Measurements from ENCODE around the gene APOB. TPM values are rescaled to one million over a fixed set of nuclear protein-coding genes. Genes with fewer than 3 reads are reported as not detected.

The APOB gene
- total RNA-seq, 1 experiment from 2014 or later = 234 TPM

- Mint-ChIP-seq H3K27me3 (ENCODE audit: insufficient read depth, unreplicated experiment) (no peaks in the 10 kb centered on the region), H3K27ac (ENCODE audit: unreplicated experiment) (no peak overlapping the region), H3K9me3 (ENCODE audit: unreplicated experiment) (no peaks in the 10 kb centered on the region), H3K4me1 (ENCODE audit: low read depth, unreplicated experiment) (no peaks in the 10 kb centered on the region), H3K36me3 (ENCODE audit: insufficient read depth, unreplicated experiment) (peaks cover 88% of the 10 kb centered on the region), H3K4me3 (ENCODE audit: unreplicated experiment) (no peak overlapping the region)
- no peaks in the 10 kb centered on the region for H3K4me1 ChIP-seq
- no peaks in the 10 kb centered on the region for H3K27me3 ChIP-seq (replicated peaks; ENCODE audit: control insufficient read depth, insufficient read depth, low read length)
- DNase-seq = no peak
- H3K36me3 ChIP-seq (ENCODE audit: control insufficient read depth, insufficient read depth, low read length) = peaks cover 16% of the 10 kb centered on the region
- no peak for TF ChIP-seq CTCF (IDR thresholded peaks at IDR 0.05; ENCODE audit: insufficient read depth in 1 of 2, low read depth in 1 of 2, low read length in 1 of 2, severe bottlenecking in 1 of 2, unreplicated experiment in 1 of 2)
- POLR2A ChIA-PET = no interaction called here
- H3K4me3 ChIP-seq (ENCODE audit: low read depth, low read length) = no peak overlapping the region
- CTCF ChIA-PET = no interaction called here
- no TSS peak for BruUV-seq (replicated peaks)
- H3K9me3 ChIP-seq = no peaks in the 10 kb centered on the region
- intact Hi-C loops (cut with micrococcal nuclease; ENCODE audit: unreplicated experiment) = no loop called here
These were observed 8.9 kb downstream of the APOB start for GRCh38 chr2:21034972-21035279.

- H3K4me1 ChIP-seq = no peaks in the 10 kb centered on the region
- Mint-ChIP-seq H3K4me3 (ENCODE audit: unreplicated experiment) (no peak overlapping the region), H3K9me3 (ENCODE audit: unreplicated experiment) (no peaks in the 10 kb centered on the region), H3K27me3 (ENCODE audit: insufficient read depth, unreplicated experiment) (no peaks in the 10 kb centered on the region), H3K36me3 (ENCODE audit: insufficient read depth, unreplicated experiment) (peaks cover 88% of the 10 kb centered on the region), H3K4me1 (ENCODE audit: low read depth, unreplicated experiment) (no peaks in the 10 kb centered on the region), H3K27ac (ENCODE audit: unreplicated experiment) (no peak overlapping the region)
- no peaks in the 10 kb centered on the region for H3K27me3 ChIP-seq (replicated peaks; ENCODE audit: control insufficient read depth, insufficient read depth, low read length)
- no peaks in the 10 kb centered on the region for H3K9me3 ChIP-seq
- H3K36me3 ChIP-seq (ENCODE audit: control insufficient read depth, insufficient read depth, low read length) = peaks cover 19% of the 10 kb centered on the region
- no TSS peak for BruUV-seq (replicated peaks)
- DNase-seq = no peak
- H3K4me3 ChIP-seq (ENCODE audit: low read depth, low read length) = no peak overlapping the region
- ChIA-PET CTCF (no interaction called here), POLR2A (interaction anchor here (0.7 kb wide), 1 partner anchor 131 kb away, joined by 3 read pairs; no protein-coding TSS in a partner anchor)
- no peak for TF ChIP-seq CTCF (IDR thresholded peaks at IDR 0.05; ENCODE audit: insufficient read depth in 1 of 2, low read depth in 1 of 2, low read length in 1 of 2, severe bottlenecking in 1 of 2, unreplicated experiment in 1 of 2)
- intact Hi-C loops (cut with micrococcal nuclease; ENCODE audit: unreplicated experiment) = no loop called here
These were observed 9.5 kb downstream of the APOB start for GRCh38 chr2:21034156-21034971.

- no TSS peak for BruUV-seq (replicated peaks)
- no peaks in the 10 kb centered on the region for H3K27me3 Mint-ChIP-seq (ENCODE audit: insufficient read depth, unreplicated experiment)
These were observed 10.4 kb downstream of the APOB start for GRCh38 chr2:21033237-21034155.

More at GRCh38 chr2:21033237-21034155, 10.4 kb downstream of the APOB start:
- Mint-ChIP-seq H3K36me3 (ENCODE audit: insufficient read depth, unreplicated experiment) (peaks cover 88% of the 10 kb centered on the region), H3K4me3 (ENCODE audit: unreplicated experiment) (no peak overlapping the region), H3K9me3 (ENCODE audit: unreplicated experiment) (no peaks in the 10 kb centered on the region), H3K4me1 (ENCODE audit: low read depth, unreplicated experiment) (no peaks in the 10 kb centered on the region), H3K27ac (ENCODE audit: unreplicated experiment) (no peak overlapping the region)
- no peak for DNase-seq
- POLR2A ChIA-PET = interaction anchor here (0.7 kb wide), 1 partner anchor 132 kb away, joined by 3 read pairs; no protein-coding TSS in a partner anchor
- Histone ChIP-seq H3K4me3 (ENCODE audit: low read depth, low read length) (no peak overlapping the region), H3K9me3 (no peaks in the 10 kb centered on the region), H3K4me1 (no peaks in the 10 kb centered on the region), H3K36me3 (ENCODE audit: control insufficient read depth, insufficient read depth, low read length) (peaks cover 20% of the 10 kb centered on the region), H3K27me3 (replicated peaks; ENCODE audit: control insufficient read depth, insufficient read depth, low read length) (no peaks in the 10 kb centered on the region)
- CTCF ChIA-PET = no interaction called here
- TF ChIP-seq CTCF (IDR thresholded peaks at IDR 0.05; ENCODE audit: insufficient read depth in 1 of 2, low read depth in 1 of 2, low read length in 1 of 2, severe bottlenecking in 1 of 2, unreplicated experiment in 1 of 2) = no peak
- intact Hi-C loops (cut with micrococcal nuclease; ENCODE audit: unreplicated experiment) = no loop called here

Data from Caco-2 (cell line).